Smooth muscle cell (in vitro differentiated cells): ENCODE data around the gene CDH13. TPM values are rescaled to one million over a fixed set of nuclear protein-coding genes. Genes with fewer than 3 reads are reported as not detected.

Experiments
- DNase-seq: peaks from one replicate; lab custom pipeline; 2025; ENCODE audit not compliant: unreplicated experiment; lab: John Stamatoyannopoulos, UW
- H2AFZ ChIP-seq: fragments of 200-600 bp; sonication (generic); 2 replicates; pipeline ENCODE4 v1.6.0; 2016; ENCODE audit warnings: antibody characterized with exemption, low read depth, mild to moderate bottlenecking
- H3F3A ChIP-seq: fragments of 200-600 bp; sonication (generic); 2 replicates; pipeline ENCODE4 v1.6.0; 2017; ENCODE audit warnings: antibody characterized with exemption, low read depth
- H3K27ac ChIP-seq: fragments of 200-600 bp; sonication (generic); 2 replicates; pipeline ENCODE4 v1.5.1; 2016; ENCODE audit warnings: low read depth, mild to moderate bottlenecking
- H3K27me3 ChIP-seq: fragments of 200-600 bp; sonication (generic); 2 replicates; pipeline ENCODE4 v1.6.1; 2016; ENCODE audit warnings: low read depth, mild to moderate bottlenecking
- H3K36me3 ChIP-seq: fragments of 200-600 bp; sonication (generic); 2 replicates; pipeline ENCODE4 v1.5.1; 2016; ENCODE audit warnings: low read depth
- H3K4me1 ChIP-seq: fragments of 200-600 bp; sonication (generic); 2 replicates; pipeline ENCODE4 v1.5.1; 2016; ENCODE audit warnings: low read depth
- H3K4me2 ChIP-seq: fragments of 200-600 bp; sonication (generic); 2 replicates; pipeline ENCODE4 v1.6.0; 2016; ENCODE audit warnings: mild to moderate bottlenecking
- H3K4me3 ChIP-seq: fragments of 200-600 bp; sonication (generic); 2 replicates; pipeline ENCODE4 v1.5.1; 2016; ENCODE audit warnings: mild to moderate bottlenecking
- H3K79me2 ChIP-seq: fragments of 200-600 bp; sonication (generic); 2 replicates; pipeline ENCODE4 v1.6.0; 2016; ENCODE audit warnings: low read depth, mild to moderate bottlenecking
- H3K9ac ChIP-seq: fragments of 200-600 bp; sonication (generic); 2 replicates; pipeline ENCODE4 v1.6.0; 2016; ENCODE audit warnings: low read depth
- H3K9me3 ChIP-seq: fragments of 200-600 bp; sonication (generic); replicated peaks from 2 replicates; pipeline ENCODE4 v1.5.1; 2016; ENCODE audit warnings: low read depth
- H4K20me1 ChIP-seq: fragments of 200-600 bp; sonication (generic); 2 replicates; pipeline ENCODE4 v1.6.0; 2016; ENCODE audit warnings: low read depth
- CTCF ChIP-seq: fragments of 200-600 bp; sonication (generic); IDR thresholded peaks from 2 replicates; pipeline ENCODE4 v1.5.1; 2017; ENCODE audit warnings: borderline replicate concordance, mild to moderate bottlenecking, antibody characterized with exemption; ENCODE audit not compliant: insufficient read depth, poor library complexity, severe bottlenecking
- WGBS: methylation state at CpG from one replicate; pipeline ENCODE4 v1.1.7; 2016; ENCODE audit warnings: low lambda C conversion rate; 5-methylcytosine and 5-hydroxymethylcytosine counted together
- polyA plus RNA-seq: library from polyadenylated mRNA; unstranded; fragments of >200 nt; fragmentation: Nextera tagmentation; extraction: Ambion mirVana; gene quantifications from 2 replicates; pipeline ENCODE4 v1.2.1, GENCODE V29; 2016
- total RNA-seq: library from RNA; depleted of rRNA; stranded (reverse); fragments of >200 nt; gene quantifications from 2 replicates; pipeline ENCODE4 v1.2.3, GENCODE V29; 2014

Gene CDH13
- total and polyA plus RNA-seq, 2 experiments from 2014 or later: 12.1 to 32.2 TPM

GRCh38 chr16:83212301-83212841, 585.6 kb downstream of the CDH13 start:
- TF ChIP-seq CTCF: no peak
- Histone ChIP-seq H3K4me1 (no peaks in the 10 kb centered on the region), H3K9ac (no peak overlapping the region), H3K27me3 (no peaks in the 10 kb centered on the region), H3K9me3 (no peaks in the 10 kb centered on the region), H3K79me2 (no peaks in the 10 kb centered on the region), H3K36me3 (no peaks in the 10 kb centered on the region), H3K27ac (no peak overlapping the region), H3K4me2 (no peak overlapping the region), H3K4me3 (no peak overlapping the region), H3F3A (no peaks in the 10 kb centered on the region), H4K20me1 (no peaks in the 10 kb centered on the region), H2AFZ (no peak overlapping the region)
- no peak for DNase-seq
- 82% methylated on average over 5 of the region's 5 CpGs for WGBS

GRCh38 chr16:83214671-83215070, 587.9 kb downstream of the CDH13 start:
- H3F3A ChIP-seq: no peaks in the 10 kb centered on the region
- no peaks in the 10 kb centered on the region for H3K79me2 ChIP-seq
- H3K4me1 ChIP-seq: no peaks in the 10 kb centered on the region
- no peak overlapping the region for H3K27ac ChIP-seq
- no peaks in the 10 kb centered on the region for H3K9me3 ChIP-seq
- H3K9ac ChIP-seq: no peak overlapping the region
- no peak overlapping the region for H3K4me2 ChIP-seq
- no peak overlapping the region for H2AFZ ChIP-seq
- no peak overlapping the region for H3K4me3 ChIP-seq
- H3K27me3 ChIP-seq: no peaks in the 10 kb centered on the region
- no peak for DNase-seq
- 68% methylated on average over 5 of the region's 5 CpGs for WGBS
- H3K36me3 ChIP-seq: no peaks in the 10 kb centered on the region
- TF ChIP-seq CTCF: no peak
- no peaks in the 10 kb centered on the region for H4K20me1 ChIP-seq

GRCh38 chr16:83215406-83216001, 588.7 kb downstream of the CDH13 start:
- no peaks in the 10 kb centered on the region for H3K36me3 ChIP-seq
- no peak overlapping the region for H3K9ac ChIP-seq
- H3K27me3 ChIP-seq: no peaks in the 10 kb centered on the region
- WGBS: 31% methylated on average over 9 of the region's 9 CpGs
- H3K9me3 ChIP-seq: no peaks in the 10 kb centered on the region
- no peaks in the 10 kb centered on the region for H3K4me1 ChIP-seq
- no peaks in the 10 kb centered on the region for H3F3A ChIP-seq
- TF ChIP-seq CTCF: peak; percentile 97
- no peak for DNase-seq
- H4K20me1 ChIP-seq: no peaks in the 10 kb centered on the region
- H3K79me2 ChIP-seq: no peaks in the 10 kb centered on the region
- H3K4me2 ChIP-seq: no peak overlapping the region
- no peak overlapping the region for H3K4me3 ChIP-seq
- H3K27ac ChIP-seq: no peak overlapping the region
- no peak overlapping the region for H2AFZ ChIP-seq

- no peak for TF ChIP-seq CTCF
- H3K4me1 ChIP-seq: no peaks in the 10 kb centered on the region
- no peaks in the 10 kb centered on the region for H4K20me1 ChIP-seq
- H3K36me3 ChIP-seq: no peaks in the 10 kb centered on the region
- no peak for DNase-seq
- no peaks in the 10 kb centered on the region for H3K27me3 ChIP-seq
- no peak overlapping the region for H3K4me2 ChIP-seq
- H3K79me2 ChIP-seq: no peaks in the 10 kb centered on the region
- H2AFZ ChIP-seq: no peak overlapping the region
- no peak overlapping the region for H3K9ac ChIP-seq
- H3F3A ChIP-seq: no peaks in the 10 kb centered on the region
- no peak overlapping the region for H3K4me3 ChIP-seq
- H3K27ac ChIP-seq: no peak overlapping the region
- 95% methylated on average over 2 of the region's 2 CpGs for WGBS
- H3K9me3 ChIP-seq: no peaks in the 10 kb centered on the region
Measured at GRCh38 chr16:83219285-83219684, 592.5 kb downstream of the CDH13 start.
